T-helper 22 cell (primary cell): ENCODE results near the gene CDPF1.

Experiments
- DNase-seq: peaks from one replicate; pipeline ENCODE4 v3.0.0-alpha.2; 2020; ENCODE audit warnings: low read depth

CDPF1 gene

GRCh38 chr22:46250035-46250782 is at the start of gene CDPF1:
Gene CDPF1, minus strand, starts transcription at chr22:46250293. Its CDS starts 2,009 bp downstream, at chr22:46248284.
- DNase-seq: peak; percentile 84

- DNase-seq: no peak
Measured at GRCh38 chr22:46299101-46299500, 49.0 kb upstream of the CDPF1 start.

- no peak for DNase-seq
Measured at GRCh38 chr22:46297151-46297812, 47.2 kb upstream of the CDPF1 start.

- DNase-seq: peak; percentile 96
Measured at GRCh38 chr22:46296257-46297150, 46.4 kb upstream of the CDPF1 start, which contains the start of gene GTSE1. Gene GTSE1, plus strand, starts transcription at chr22:46296870. Its CDS starts 531 bp downstream, at chr22:46297401.

- DNase-seq: no peak
Measured at GRCh38 chr22:46295277-46295971, 45.3 kb upstream of the CDPF1 start.

GRCh38 chr22:46294784-46295183 is 44.7 kb upstream of the CDPF1 start:
- DNase-seq: no peak

GRCh38 chr22:46293577-46294260 is 43.6 kb upstream of the CDPF1 start:
- no peak for DNase-seq

- DNase-seq: no peak
Measured at GRCh38 chr22:46292732-46293131, 42.6 kb upstream of the CDPF1 start.

- no peak for DNase-seq
Measured at GRCh38 chr22:46292173-46292572, 42.1 kb upstream of the CDPF1 start.

- no peak for DNase-seq
Measured at GRCh38 chr22:46290843-46291785, 41.0 kb upstream of the CDPF1 start.

GRCh38 chr22:46290121-46290842 is 40.2 kb upstream of the CDPF1 start:
- no peak for DNase-seq

- no peak for DNase-seq
Measured at GRCh38 chr22:46289244-46289891, 39.3 kb upstream of the CDPF1 start.

- DNase-seq: no peak
Measured at GRCh38 chr22:46288846-46289243, 38.8 kb upstream of the CDPF1 start.

- DNase-seq: no peak
Measured at GRCh38 chr22:46287873-46288751, 38.0 kb upstream of the CDPF1 start.

- DNase-seq: no peak
Measured at GRCh38 chr22:46286941-46287872, 37.1 kb upstream of the CDPF1 start.

- no peak for DNase-seq
Measured at GRCh38 chr22:46286006-46286405, 35.9 kb upstream of the CDPF1 start.
